Spleen (tissue), 11 donors: ENCODE results near the gene ADAP1. TPM values are rescaled to one million over a fixed set of nuclear protein-coding genes. Genes with fewer than 3 reads are reported as not detected.

Source experiments
- DNase-seq: peaks from one replicate; pipeline ENCODE4 v3.0.0-alpha.2; 2020
- H3K27ac ChIP-seq, 8 donors: fragments of 200-600 bp; sonication (generic) in 7 of 8; 1 replicate in 4 of 8; 2 replicates in 4 of 8; pipeline versions ENCODE4 v1.5.0 to v1.8.0; 2016 to 2021; ENCODE audit warnings: inconsistent platforms in 4 of 8, mild to moderate bottlenecking in 4 of 8, moderate library complexity in 1 of 8
- H3K27me3 ChIP-seq, 7 donors: fragments of 200-600 bp; sonication (generic) in 6 of 7; replicated peaks in 1 of 7; 1 replicate in 4 of 7; 2 replicates in 3 of 7; pipeline versions ENCODE4 v1.5.0 to v1.8.0; 2016 to 2021; ENCODE audit warnings: inconsistent platforms in 3 of 7, mild to moderate bottlenecking in 1 of 7
- H3K36me3 ChIP-seq, 6 donors: fragments of 200-600 bp; sonication (generic) in 5 of 6; 1 replicate in 4 of 6; 2 replicates in 2 of 6; pipeline versions ENCODE4 v1.5.0 to v1.8.0; 2016 to 2021; ENCODE audit warnings: inconsistent platforms in 2 of 6
- H3K4me1 ChIP-seq, 6 donors: fragments of 200-600 bp; sonication (generic) in 5 of 6; 1 replicate in 3 of 6; 2 replicates in 3 of 6; pipeline versions ENCODE4 v1.5.0 to v1.8.0; 2016 to 2021; ENCODE audit warnings: inconsistent platforms in 3 of 6
- H3K4me3 ChIP-seq, 8 donors: fragments of 200-600 bp; sonication (generic) in 7 of 8; 1 replicate in 4 of 8; 2 replicates in 4 of 8; pipeline versions ENCODE4 v1.5.0 to v1.8.0; 2016 to 2021; ENCODE audit warnings: inconsistent platforms in 4 of 8, mild to moderate bottlenecking in 4 of 8, moderate library complexity in 2 of 8
- H3K9me3 ChIP-seq, 8 donors: fragments of 200-600 bp; sonication (generic) in 7 of 8; 1 replicate in 4 of 8; 2 replicates in 4 of 8; pipeline versions ENCODE4 v1.5.0 to v1.8.0; 2016 to 2021; ENCODE audit warnings: inconsistent platforms in 4 of 8
- POLR2A ChIP-seq, 3 donors: fragments of 450-650 bp; IDR thresholded peaks; one replicate each; pipeline ENCODE4 v1.5.1; 2017; ENCODE audit warnings: antibody characterized with exemption in 3 of 3, mild to moderate bottlenecking in 1 of 3
- POLR2AphosphoS5 ChIP-seq, 3 donors: sonication (generic); formaldehyde crosslinking; IDR thresholded peaks; one replicate each; pipeline ENCODE4 v1.5.1; 2017; ENCODE audit warnings: antibody characterized with exemption in 3 of 3
- WGBS, 5 donors: extraction: QIAGEN DNeasy Blood & Tissue Kit in 3 of 5; methylation state at CpG; one replicate each; pipeline versions ENCODE4 v1.1.5 to v1.1.7; 2013 to 2018; 5-methylcytosine and 5-hydroxymethylcytosine counted together
- intact Hi-C: fragments of 100-400 bp; cut with DNase I; formaldehyde crosslinking; loops from one replicate; pipeline ENCODE4 v1.15.0; 2023; ENCODE audit warnings: low total_unique reads
- polyA plus RNA-seq, 3 donors: library from polyadenylated mRNA; stranded (reverse); fragments of 200-250 nt; gene quantifications; one replicate each; pipeline ENCODE4 v1.2.1, GENCODE V29; 2013
- total RNA-seq, 7 donors: library from RNA; depleted of rRNA in 3 of 7; stranded (reverse); fragments of >200 nt in 3 of 7; fragmentation: NEBNext Ultra II Directional in 4 of 7; extraction: Animal tissue kit (Norgen Biotek cat#: 25700) in 4 of 7; gene quantifications; one replicate each; pipeline versions ENCODE4 v1.1.0 to v1.2.1, GENCODE V29; 2016 to 2021
- TF ChIP-seq, protein P1 (sequence below), 11 experiments: fragments of 200-600 bp in 7 of 11; fragments of 450-650 bp in 4 of 11; sonication (generic) in 4 of 11; IDR thresholded peaks in 8 of 11; conservative IDR thresholded peaks in 3 of 11; 1 replicate in 7 of 11; 2 replicates in 4 of 11; pipeline versions ENCODE4 v1.4.0 to v1.8.0; 2016 to 2021; ENCODE audit warnings: antibody characterized with exemption in 11 of 11, inconsistent platforms in 4 of 11, mild to moderate bottlenecking in 1 of 11
- donor health status: healthy with polysubstance abuse.
- donor health status: DM: no; HTN: no; CAD: no; lungs with moderate emphysema.
- donor health status: DM: no; HTN: no; CAD: no.
- donor health status: Bipolar disorder and iron deficiency.
- donor health status: healthy.
- donor health status: DM: no; HTN: no; CAD: no.
- donor health status: DM: yes; HTN: yes; CAD: no.

ADAP1 gene
- total and polyA plus RNA-seq, 10 donors = 8.7 to 38.6 (median 22.7) TPM

DNA sequence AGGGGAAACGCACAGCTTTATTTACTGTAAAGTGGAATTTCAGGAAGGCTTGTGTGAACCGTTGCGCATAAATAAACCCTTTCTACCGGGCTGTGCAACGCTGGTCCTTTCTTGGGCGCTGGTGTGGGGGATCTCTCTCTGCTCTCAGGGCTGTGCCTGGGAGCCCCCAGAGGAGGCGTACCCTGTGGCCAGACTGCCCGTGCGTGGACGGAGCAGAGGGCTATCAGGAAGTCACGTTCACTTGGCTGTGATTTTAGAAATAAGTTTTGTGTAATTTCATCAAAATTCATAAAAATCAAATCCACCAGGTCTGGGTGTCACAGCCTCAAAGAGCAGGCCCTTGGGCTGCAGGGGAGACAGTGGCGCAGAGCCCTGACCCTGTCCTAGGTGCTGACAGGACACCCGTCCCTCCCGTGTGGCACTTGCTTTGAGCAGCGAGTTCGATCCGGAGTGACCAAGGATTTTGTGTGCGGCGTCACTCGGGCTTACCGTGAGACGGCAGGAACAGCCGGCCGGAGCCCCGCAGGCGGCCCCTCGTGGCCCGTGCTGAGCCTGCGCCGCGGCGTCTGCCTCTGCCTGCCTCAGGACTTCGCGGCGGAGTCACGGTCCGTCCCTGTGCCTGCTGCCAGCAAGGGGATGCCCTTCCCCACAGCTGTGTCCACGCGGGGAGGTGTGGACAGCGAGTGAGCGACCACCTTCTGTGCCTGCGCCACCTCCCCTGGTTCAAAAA is 58.0 kb downstream of the ADAP1 start:
- WGBS, 5 donors = 92 to 96% (median 95%) methylated on average over 41 to 42 of the region's 42 CpGs

DNA sequence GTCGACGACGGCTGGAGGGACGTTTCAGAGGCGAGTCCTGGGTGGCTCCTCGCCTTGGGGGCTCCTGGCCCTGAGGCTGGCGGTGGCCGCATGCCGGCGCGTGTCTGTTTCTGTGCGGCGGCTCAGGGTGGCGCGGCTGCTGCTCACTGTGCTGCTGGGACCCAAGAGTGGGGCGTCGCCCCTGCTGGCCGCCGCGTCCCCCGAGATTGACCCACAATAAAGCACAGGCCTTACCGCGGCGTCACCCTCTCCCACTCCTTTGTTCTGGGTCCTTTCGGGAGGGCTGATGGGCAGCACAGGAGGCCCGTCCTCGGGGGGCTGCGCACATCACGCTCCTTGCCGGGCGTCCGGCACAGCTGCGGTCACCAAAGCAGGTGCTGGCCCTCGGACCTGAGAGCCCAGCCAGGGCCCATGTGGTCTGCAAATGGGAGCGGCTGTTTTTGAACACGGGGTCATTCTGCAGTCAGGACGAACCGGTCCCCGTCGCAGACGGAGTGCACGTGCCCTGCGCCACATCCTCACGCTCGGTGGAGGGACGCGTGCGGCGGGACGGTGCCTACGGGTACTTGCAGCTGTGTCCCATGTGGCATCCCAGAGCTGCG is 58.9 kb downstream of the ADAP1 start:
- WGBS, 5 donors = 94 to 97% (median 96%) methylated on average over 44 to 52 of the region's 52 CpGs
- intact Hi-C loops = no loop called here
- TF ChIP-seq, protein P1, sequence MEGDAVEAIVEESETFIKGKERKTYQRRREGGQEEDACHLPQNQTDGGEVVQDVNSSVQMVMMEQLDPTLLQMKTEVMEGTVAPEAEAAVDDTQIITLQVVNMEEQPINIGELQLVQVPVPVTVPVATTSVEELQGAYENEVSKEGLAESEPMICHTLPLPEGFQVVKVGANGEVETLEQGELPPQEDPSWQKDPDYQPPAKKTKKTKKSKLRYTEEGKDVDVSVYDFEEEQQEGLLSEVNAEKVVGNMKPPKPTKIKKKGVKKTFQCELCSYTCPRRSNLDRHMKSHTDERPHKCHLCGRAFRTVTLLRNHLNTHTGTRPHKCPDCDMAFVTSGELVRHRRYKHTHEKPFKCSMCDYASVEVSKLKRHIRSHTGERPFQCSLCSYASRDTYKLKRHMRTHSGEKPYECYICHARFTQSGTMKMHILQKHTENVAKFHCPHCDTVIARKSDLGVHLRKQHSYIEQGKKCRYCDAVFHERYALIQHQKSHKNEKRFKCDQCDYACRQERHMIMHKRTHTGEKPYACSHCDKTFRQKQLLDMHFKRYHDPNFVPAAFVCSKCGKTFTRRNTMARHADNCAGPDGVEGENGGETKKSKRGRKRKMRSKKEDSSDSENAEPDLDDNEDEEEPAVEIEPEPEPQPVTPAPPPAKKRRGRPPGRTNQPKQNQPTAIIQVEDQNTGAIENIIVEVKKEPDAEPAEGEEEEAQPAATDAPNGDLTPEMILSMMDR (IDR thresholded peaks at IDR 0.05 in 8 of 11, conservative IDR thresholded peaks at IDR 0.05 in 3 of 11) = no peak
- peak in 2 of 3 donors; percentile 9 to 56 for TF ChIP-seq POLR2AphosphoS5 (IDR thresholded peaks at IDR 0.05)
- no peak overlapping the region for H3K27ac ChIP-seq
- DNase-seq = peak; percentile 75
- no peak overlapping the region for H3K4me3 ChIP-seq
- H3K4me1 ChIP-seq = peaks cover 0 to 26% (median 10%) of the 10 kb centered on the region in 6 donors
- H3K36me3 ChIP-seq = peaks cover 0 to 100% (median 72%) of the 10 kb centered on the region in 6 donors
- H3K27me3 ChIP-seq = no peaks in the 10 kb centered on the region
- no peaks in the 10 kb centered on the region for H3K9me3 ChIP-seq

More for the DNA sequence above, 58.0 kb downstream of the ADAP1 start:
- Histone ChIP-seq H3K4me3 (no peak overlapping the region), H3K9me3 (no peaks in the 10 kb centered on the region), H3K27ac (no peak overlapping the region), H3K27me3 (peaks cover 0 to 5% (median 0%) of the 10 kb centered on the region in 7 donors), H3K36me3 (peaks cover 0 to 93% (median 63%) of the 10 kb centered on the region in 6 donors), H3K4me1 (peaks cover 0 to 35% (median 18%) of the 10 kb centered on the region in 6 donors)
- intact Hi-C loops = no loop called here
- TF ChIP-seq POLR2AphosphoS5 (IDR thresholded peaks at IDR 0.05) = peak in 1 of 3 donors; percentile 44
- TF ChIP-seq, protein P1 (IDR thresholded peaks at IDR 0.05 in 8 of 11, conservative IDR thresholded peaks at IDR 0.05 in 3 of 11) = no peak
- no peak for TF ChIP-seq POLR2A (IDR thresholded peaks at IDR 0.05)
- peak; percentile 72 for DNase-seq

DNA sequence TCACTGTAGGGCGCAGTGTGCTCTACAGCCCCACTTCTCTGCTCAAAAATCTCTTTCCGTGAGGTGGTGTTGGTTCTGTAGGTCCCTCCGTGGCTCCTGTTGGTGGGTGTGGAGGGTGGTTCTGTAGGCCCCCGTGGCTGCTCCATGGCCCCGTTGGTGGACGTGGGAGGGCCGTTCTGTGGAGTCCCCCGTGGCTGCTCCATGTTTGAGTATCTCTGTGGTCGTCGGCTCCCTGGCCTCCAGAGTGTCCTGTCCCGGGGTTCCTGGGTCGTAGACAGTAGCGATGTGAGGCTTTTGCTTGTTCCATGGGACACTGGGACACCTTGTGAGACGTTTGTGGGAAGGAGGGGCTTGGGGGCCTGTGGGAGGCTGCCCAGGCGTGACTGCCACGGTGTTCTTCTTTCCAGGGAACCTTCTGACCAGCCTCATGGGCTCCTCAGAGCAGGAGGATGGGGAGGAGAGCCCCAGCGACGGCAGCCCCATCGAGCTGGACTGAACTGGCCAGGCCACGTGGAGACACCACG is 59.5 kb downstream of the ADAP1 start:
- TF ChIP-seq POLR2A (IDR thresholded peaks at IDR 0.05) (no peak), POLR2AphosphoS5 (IDR thresholded peaks at IDR 0.05) (no peak)
- TF ChIP-seq, protein P1 (IDR thresholded peaks at IDR 0.05 in 8 of 11, conservative IDR thresholded peaks at IDR 0.05 in 3 of 11) = no peak
- H3K4me1 ChIP-seq = peaks cover 0 to 25% (median 10%) of the 10 kb centered on the region in 6 donors
- intact Hi-C loops = no loop called here
- DNase-seq = peak; percentile 58
- no peak overlapping the region for H3K4me3 ChIP-seq
- H3K27ac ChIP-seq = no peak overlapping the region
- peaks cover 0 to 98% (median 74%) of the 10 kb centered on the region in 6 donors for H3K36me3 ChIP-seq
- no peaks in the 10 kb centered on the region for H3K9me3 ChIP-seq
- WGBS, 5 donors = 90 to 94% (median 94%) methylated on average over 8 to 21 of the region's 21 CpGs
- no peaks in the 10 kb centered on the region for H3K27me3 ChIP-seq
